GM12875 (cell line): Measurements from ENCODE around the gene MACF1.

Experiments
- H3K4me3 ChIP-seq: one replicate; pipeline ENCODE4 v1.5.1; 2011; ENCODE audit warnings: low read depth, low read length, control low read depth
- CTCF ChIP-seq: IDR thresholded peaks from 2 replicates; pipeline ENCODE4 v1.5.1; 2011; ENCODE audit warnings: low read depth, mild to moderate bottlenecking, control low read depth, inconsistent platforms, low read length, moderate library complexity, borderline replicate concordance; ENCODE audit not compliant: insufficient read depth

The MACF1 gene

GRCh38 chr1:39408641-39409054, 204.2 kb downstream of the MACF1 start:
- TF ChIP-seq CTCF: no peak
- H3K4me3 ChIP-seq: peak overlapping the region; percentile 70

- H3K4me3 ChIP-seq: peak overlapping the region; percentile 70
- TF ChIP-seq CTCF: no peak
These were observed 204.7 kb downstream of the MACF1 start for GRCh38 chr1:39409055-39409816.

GRCh38 chr1:39410915-39411436, 206.5 kb downstream of the MACF1 start:
- H3K4me3 ChIP-seq: no peak overlapping the region
- peak; percentile 69 for TF ChIP-seq CTCF

GRCh38 chr1:39411526-39412478, 207.3 kb downstream of the MACF1 start:
- H3K4me3 ChIP-seq: no peak overlapping the region

GRCh38 chr1:39412892-39413291, 208.4 kb downstream of the MACF1 start:
- H3K4me3 ChIP-seq: no peak overlapping the region
- no peak for TF ChIP-seq CTCF

More at GRCh38 chr1:39411526-39412478, 207.3 kb downstream of the MACF1 start:
- TF ChIP-seq CTCF: no peak

- no peak overlapping the region for H3K4me3 ChIP-seq
- TF ChIP-seq CTCF: no peak
These were observed 209.5 kb downstream of the MACF1 start for GRCh38 chr1:39413902-39414528.
